GM08714 (cell line): Measurements from ENCODE around the gene SEZ6L.

ENCODE experiments used
- H3K4me3 ChIP-seq: fragments of 200-500 bp; sonication (Bioruptor generic); 2 replicates; pipeline ENCODE4 v1.5.1; 2014; ENCODE audit warnings: mild to moderate bottlenecking, low read length, inconsistent platforms
- ZNF274 ChIP-seq: IDR thresholded peaks from 2 replicates; pipeline ENCODE4 v1.6.1; 2012; ENCODE audit warnings: mild to moderate bottlenecking, low read depth, low read length

SEZ6L gene

GRCh38 chr22:26348810-26349526 is 179.7 kb downstream of the SEZ6L start:
- no peak for TF ChIP-seq ZNF274
- no peak overlapping the region for H3K4me3 ChIP-seq

- TF ChIP-seq ZNF274 = no peak
- no peak overlapping the region for H3K4me3 ChIP-seq
Observed at GRCh38 chr22:26354707-26355106, 185.4 kb downstream of the SEZ6L start.

DNA sequence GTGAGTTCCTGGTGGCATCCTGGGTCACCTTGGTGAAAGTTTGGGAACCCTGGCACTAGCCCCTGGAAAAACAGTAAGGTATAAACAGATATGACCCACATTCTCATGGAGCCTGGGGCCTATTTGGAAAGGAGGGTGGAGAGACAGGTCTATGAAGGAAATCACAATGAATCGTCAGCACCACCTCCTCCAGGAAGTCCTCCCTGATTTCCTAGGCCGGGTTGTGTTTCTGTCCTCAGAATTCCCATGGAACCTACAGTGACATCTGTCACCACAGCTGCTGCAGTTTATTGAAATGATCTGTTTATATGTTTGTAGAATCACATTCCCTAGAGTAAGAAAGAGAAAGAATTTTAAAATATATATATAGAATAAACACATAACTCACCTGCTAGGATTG is 188.0 kb downstream of the SEZ6L start:
- TF ChIP-seq ZNF274 = no peak
- H3K4me3 ChIP-seq = no peak overlapping the region

DNA sequence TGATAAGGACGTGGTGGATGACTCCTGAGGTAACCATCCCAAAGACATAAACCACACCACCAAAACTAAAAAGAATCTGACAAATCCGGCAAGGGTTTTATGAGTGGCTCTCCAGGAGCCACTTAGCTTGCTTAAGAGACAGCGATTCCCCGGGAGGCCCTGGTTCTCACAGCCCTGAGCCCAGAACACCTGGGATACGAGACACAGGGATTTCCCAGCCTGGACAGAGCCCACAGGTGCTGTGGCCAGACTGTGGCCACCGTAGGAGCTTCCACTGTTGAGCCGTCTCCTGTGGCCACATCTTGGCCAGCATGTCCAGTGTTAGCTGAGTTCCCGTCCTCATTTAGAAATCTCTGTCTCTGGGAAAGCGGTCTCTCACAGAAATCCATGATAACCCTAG is 188.6 kb downstream of the SEZ6L start:
- no peak overlapping the region for H3K4me3 ChIP-seq
- no peak for TF ChIP-seq ZNF274

DNA sequence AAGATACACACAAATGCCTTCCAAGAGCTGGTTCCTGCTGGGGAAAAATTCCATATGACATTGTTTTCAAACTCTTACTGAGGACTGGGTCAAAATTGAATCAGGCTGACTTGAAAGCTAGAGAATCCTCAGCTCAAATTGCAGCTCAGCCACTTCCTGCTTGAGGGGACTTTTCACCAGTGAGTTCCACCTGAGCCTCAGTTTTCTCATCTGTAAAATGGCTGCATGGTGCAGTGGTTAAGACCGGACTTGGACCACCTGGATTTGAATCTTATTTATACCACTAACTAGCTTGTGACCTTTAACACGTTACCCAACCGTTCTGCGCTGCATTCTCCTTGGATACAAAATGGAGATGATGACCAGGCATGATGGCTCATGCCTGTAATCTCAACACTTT is 189.9 kb downstream of the SEZ6L start:
- no peak overlapping the region for H3K4me3 ChIP-seq
- no peak for TF ChIP-seq ZNF274

DNA sequence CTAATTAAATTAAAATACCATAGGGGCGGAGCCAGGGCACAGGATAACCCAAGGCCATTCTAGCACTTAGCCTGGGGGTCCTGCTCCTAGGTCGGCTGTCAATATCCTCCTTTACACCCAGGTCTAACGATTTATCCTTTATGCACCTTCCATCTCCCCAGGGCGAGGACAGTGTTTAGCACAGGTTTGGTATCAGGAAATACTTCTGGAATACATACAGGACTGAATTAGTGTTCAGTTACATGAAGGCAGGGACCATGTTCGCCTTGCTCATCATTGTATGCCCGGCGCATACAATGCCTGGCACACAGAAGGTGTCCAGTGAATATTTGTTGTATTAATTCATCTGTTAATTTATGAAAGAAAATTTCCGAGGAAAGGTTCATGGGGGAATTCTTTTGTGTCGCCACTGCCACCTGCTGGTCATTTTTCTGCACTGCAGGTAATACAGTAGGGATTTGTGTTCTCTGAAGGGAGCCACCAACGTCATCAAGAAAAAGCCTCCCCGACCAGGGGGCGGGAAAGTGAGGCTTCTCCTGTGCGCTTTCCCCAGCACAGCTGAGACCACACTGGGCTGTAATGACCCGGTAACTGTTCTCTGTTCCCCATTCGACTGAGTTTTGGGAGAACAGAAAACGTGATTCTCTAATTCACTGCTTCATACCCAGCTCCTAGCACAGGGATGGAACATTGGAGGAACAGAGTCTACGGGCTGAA is 191.1 kb downstream of the SEZ6L start:
- peak overlapping the region; percentile 37; the same call in 1 of the 2 replicates for H3K4me3 ChIP-seq
- TF ChIP-seq ZNF274 = no peak

DNA sequence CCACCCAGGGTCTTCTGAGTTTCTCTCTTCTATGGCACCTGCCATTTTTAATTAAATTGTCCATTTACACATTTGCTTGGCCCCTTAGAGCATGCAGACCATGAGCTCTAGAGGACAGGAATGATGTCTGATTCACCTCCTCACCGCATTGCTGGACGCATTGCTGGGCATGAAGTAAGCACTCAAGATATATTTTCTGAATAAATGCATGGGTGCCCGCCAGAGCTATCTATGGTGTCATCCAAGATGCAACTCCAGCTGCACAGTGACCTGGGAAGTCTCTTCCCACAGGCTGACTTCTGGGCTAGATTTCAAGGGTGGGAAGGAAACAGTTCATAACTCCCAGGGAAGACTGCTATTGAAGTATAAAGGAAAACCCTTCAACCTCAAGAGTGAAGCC is 193.2 kb downstream of the SEZ6L start:
- no peak overlapping the region for H3K4me3 ChIP-seq
- TF ChIP-seq ZNF274 = no peak

- no peak overlapping the region for H3K4me3 ChIP-seq
- TF ChIP-seq ZNF274 = no peak
Observed at GRCh38 chr22:26364066-26365015, 195.1 kb downstream of the SEZ6L start.

DNA sequence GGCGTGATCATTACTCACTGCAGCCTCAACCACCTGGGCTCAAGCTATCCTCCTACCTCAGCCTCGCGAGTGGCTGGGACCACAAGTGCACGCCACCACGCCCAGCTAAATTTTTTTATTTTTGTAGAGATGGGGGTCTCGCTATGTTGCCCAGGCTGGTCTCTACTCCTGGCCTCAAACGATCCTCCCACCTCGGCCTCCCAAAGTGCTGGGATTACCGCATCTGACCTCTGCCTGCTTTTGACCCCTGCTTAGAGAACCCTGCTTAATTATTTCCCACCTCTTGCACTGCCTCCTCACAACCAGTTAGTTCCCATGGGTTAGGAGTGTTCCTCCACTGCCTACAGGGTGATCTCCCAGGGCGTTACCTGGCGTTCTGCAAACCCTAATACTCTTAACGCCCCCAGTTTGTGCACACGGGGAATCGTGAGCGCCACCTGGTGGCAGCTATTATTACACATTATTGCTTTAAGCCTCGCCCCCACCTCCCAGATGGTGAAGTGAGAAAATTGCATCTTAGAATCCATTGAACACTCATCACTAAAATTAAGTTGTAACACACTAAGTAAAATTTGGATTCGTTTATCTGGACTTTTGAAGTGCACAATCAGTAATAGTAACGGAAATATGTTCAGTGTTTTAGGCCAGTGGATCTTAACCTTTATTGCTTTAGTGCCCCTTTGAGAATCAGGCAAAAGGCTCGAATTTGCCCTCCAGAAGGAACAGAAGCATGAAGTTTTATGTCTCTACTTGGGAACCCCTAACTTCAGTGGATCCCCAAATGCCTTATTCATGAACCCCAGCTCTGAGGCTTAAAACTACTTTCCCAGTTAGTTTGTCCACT is 198.4 kb downstream of the SEZ6L start:
- TF ChIP-seq ZNF274 = no peak
- H3K4me3 ChIP-seq = no peak overlapping the region

DNA sequence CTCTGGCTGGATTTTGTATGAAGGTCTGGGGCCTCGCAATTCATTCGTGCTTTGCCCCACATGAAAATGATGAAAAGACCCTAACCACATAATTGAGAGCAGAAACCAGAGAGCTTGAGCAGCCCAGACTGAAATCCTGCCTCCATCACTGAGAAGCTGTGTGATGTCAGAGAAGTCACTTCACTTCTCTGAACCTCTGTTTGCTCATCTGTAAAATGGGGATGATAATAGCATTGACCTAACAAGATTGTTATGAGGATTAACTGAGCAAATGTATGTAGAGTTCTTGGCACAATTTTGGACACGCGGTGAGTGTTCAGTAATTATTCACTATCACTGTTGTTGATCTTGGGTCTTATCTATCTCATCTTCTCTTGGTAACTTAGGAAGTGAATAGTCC is 203.6 kb downstream of the SEZ6L start:
- no peak for TF ChIP-seq ZNF274

GRCh38 chr22:26374391-26375026 is 205.2 kb downstream of the SEZ6L start:
- H3K4me3 ChIP-seq = no peak overlapping the region
- TF ChIP-seq ZNF274 = no peak

More for the DNA sequence above, 203.6 kb downstream of the SEZ6L start:
- H3K4me3 ChIP-seq = no peak overlapping the region

DNA sequence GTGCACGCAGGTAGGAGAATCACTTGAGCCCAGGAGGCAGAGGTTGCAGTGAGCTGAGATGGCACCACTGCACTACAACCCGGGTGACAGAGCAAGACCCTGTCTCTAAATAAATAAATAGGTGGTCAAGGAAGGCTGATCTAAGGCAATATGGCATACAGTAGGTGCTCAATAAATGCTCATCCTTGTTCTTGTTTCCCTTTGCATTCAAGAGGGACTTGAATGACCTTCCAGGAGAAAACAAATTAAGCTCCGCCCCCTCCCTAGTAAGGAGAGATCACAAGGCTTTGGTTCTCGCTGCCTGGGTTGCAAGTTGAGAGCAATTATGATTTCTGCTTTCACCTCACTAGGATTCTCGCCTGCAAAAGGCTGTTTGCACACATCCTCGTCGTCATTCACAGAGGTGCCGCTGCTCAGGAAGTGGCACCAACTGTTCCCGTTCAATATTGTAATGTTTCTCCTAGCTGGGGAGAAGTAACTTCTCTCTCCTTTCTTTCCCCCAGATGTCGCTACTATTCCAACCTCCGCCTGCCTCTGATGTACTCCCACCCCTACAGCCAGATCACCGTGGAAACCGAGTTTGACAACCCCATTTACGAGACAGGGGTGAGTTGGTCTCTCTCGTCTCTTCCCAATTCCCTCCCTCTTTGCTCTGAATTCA is 208.0 kb downstream of the SEZ6L start:
- no peak for TF ChIP-seq ZNF274
- H3K4me3 ChIP-seq = no peak overlapping the region
